ENCODE data around the gene BCAS3. TPM values are rescaled to one million over a fixed set of nuclear protein-coding genes. Genes with fewer than 3 reads are reported as not detected.

The BCAS3 gene
- total and polyA plus RNA-seq, 2 experiments from 2014 or later: 18.0 to 20.2 TPM

- whole genome bisulfite sequencing, 2 experiments (ENCODE audit: low coverage in 1 of 2, low lambda C conversion rate in 2 of 2, missing lambda C conversion rate in 2 of 2): 94 to 95% methylated on average over 8 of the region's 8 CpGs
- H3F3A ChIP-seq (ENCODE audit: insufficient read depth): no peaks in the 10 kb centered on the region
- no peaks in the 10 kb centered on the region for H3K36me3 ChIP-seq (ENCODE audit: low read depth)
- no peak for TF ChIP-seq EZH2 (IDR thresholded peaks at IDR 0.05; ENCODE audit: insufficient read depth, poor library complexity, severe bottlenecking)
- no peak for TF ChIP-seq EZH2phosphoT487 (IDR thresholded peaks at IDR 0.05; ENCODE audit: insufficient read depth, low read depth)
- no peak overlapping the region for H2AFZ ChIP-seq
- no peak for DNase-seq
- no peak overlapping the region for H3K9ac ChIP-seq
- no peaks in the 10 kb centered on the region for H3K79me2 ChIP-seq (ENCODE audit: insufficient read depth)
- H3K4me3 ChIP-seq: no peak overlapping the region
- H4K20me1 ChIP-seq (ENCODE audit: insufficient read depth): no peaks in the 10 kb centered on the region
- no peaks in the 10 kb centered on the region for H3K9me3 ChIP-seq (ENCODE audit: low read depth)
- H3K27ac ChIP-seq: no peak overlapping the region
- H3K4me2 ChIP-seq (ENCODE audit: unreplicated experiment): no peak overlapping the region
- in situ Hi-C loops (cut with MboI): no loop called here
- H3K9me2 ChIP-seq (ENCODE audit: insufficient read depth): no peaks in the 10 kb centered on the region
- H3K4me1 ChIP-seq (ENCODE audit: insufficient read depth): no peaks in the 10 kb centered on the region
- no peaks in the 10 kb centered on the region for H3K27me3 ChIP-seq (replicated peaks; ENCODE audit: insufficient read depth)
Measured at GRCh38 chr17:61371606-61372005, 694.0 kb downstream of the BCAS3 start.

- WGBS, 2 experiments (ENCODE audit: low coverage in 1 of 2, low lambda C conversion rate in 2 of 2, missing lambda C conversion rate in 2 of 2): 96% methylated on average over 9 of the region's 9 CpGs
- DNase-seq: no peak
Measured at GRCh38 chr17:61372436-61372835, 694.8 kb downstream of the BCAS3 start.

GRCh38 chr17:61376931-61377838 is 699.5 kb downstream of the BCAS3 start:
- Histone ChIP-seq H3K9me2 (ENCODE audit: insufficient read depth) (no peaks in the 10 kb centered on the region), H3K4me3 (no peak overlapping the region), H3K36me3 (ENCODE audit: low read depth) (no peaks in the 10 kb centered on the region), H4K20me1 (ENCODE audit: insufficient read depth) (no peaks in the 10 kb centered on the region), H3K79me2 (ENCODE audit: insufficient read depth) (no peaks in the 10 kb centered on the region), H3K9ac (no peak overlapping the region), H3K27ac (no peak overlapping the region), H3K4me2 (ENCODE audit: unreplicated experiment) (no peak overlapping the region), H3K27me3 (replicated peaks; ENCODE audit: insufficient read depth) (no peaks in the 10 kb centered on the region), H3K9me3 (ENCODE audit: low read depth) (no peaks in the 10 kb centered on the region), H3F3A (ENCODE audit: insufficient read depth) (no peaks in the 10 kb centered on the region), H2AFZ (no peak overlapping the region), H3K4me1 (ENCODE audit: insufficient read depth) (no peaks in the 10 kb centered on the region)
- 85 to 88% methylated on average over 18 of the region's 18 CpGs for WGBS, 2 experiments (ENCODE audit: low coverage in 1 of 2, low lambda C conversion rate in 2 of 2, missing lambda C conversion rate in 2 of 2)
- in situ Hi-C loops (cut with MboI): loop anchor here (25.0 kb wide), 1 partner anchor 665 kb away; no protein-coding TSS in a partner anchor
- TF ChIP-seq EZH2 (IDR thresholded peaks at IDR 0.05; ENCODE audit: insufficient read depth, poor library complexity, severe bottlenecking) (no peak), EZH2phosphoT487 (IDR thresholded peaks at IDR 0.05; ENCODE audit: insufficient read depth, low read depth) (no peak)
- no peak for DNase-seq

More at GRCh38 chr17:61372436-61372835, 694.8 kb downstream of the BCAS3 start:
- H3K36me3 ChIP-seq (ENCODE audit: low read depth): no peaks in the 10 kb centered on the region
- H3K9me2 ChIP-seq (ENCODE audit: insufficient read depth): no peaks in the 10 kb centered on the region
- no peak overlapping the region for H3K4me3 ChIP-seq
- no peaks in the 10 kb centered on the region for H3K9me3 ChIP-seq (ENCODE audit: low read depth)
- H4K20me1 ChIP-seq (ENCODE audit: insufficient read depth): no peaks in the 10 kb centered on the region
- no peak overlapping the region for H3K4me2 ChIP-seq (ENCODE audit: unreplicated experiment)
- in situ Hi-C loops (cut with MboI): no loop called here
- H3K79me2 ChIP-seq (ENCODE audit: insufficient read depth): no peaks in the 10 kb centered on the region
- no peak overlapping the region for H3K9ac ChIP-seq
- no peaks in the 10 kb centered on the region for H3K4me1 ChIP-seq (ENCODE audit: insufficient read depth)
- no peak overlapping the region for H2AFZ ChIP-seq
- H3K27ac ChIP-seq: no peak overlapping the region
- TF ChIP-seq EZH2 (IDR thresholded peaks at IDR 0.05; ENCODE audit: insufficient read depth, poor library complexity, severe bottlenecking): no peak
- TF ChIP-seq EZH2phosphoT487 (IDR thresholded peaks at IDR 0.05; ENCODE audit: insufficient read depth, low read depth): no peak
- no peaks in the 10 kb centered on the region for H3K27me3 ChIP-seq (replicated peaks; ENCODE audit: insufficient read depth)
- H3F3A ChIP-seq (ENCODE audit: insufficient read depth): no peaks in the 10 kb centered on the region

- Histone ChIP-seq H3K27me3 (replicated peaks; ENCODE audit: insufficient read depth) (no peaks in the 10 kb centered on the region), H3K79me2 (ENCODE audit: insufficient read depth) (no peaks in the 10 kb centered on the region), H3K27ac (no peak overlapping the region), H2AFZ (no peak overlapping the region), H3K4me3 (no peak overlapping the region), H3K9ac (no peak overlapping the region), H3K4me2 (ENCODE audit: unreplicated experiment) (no peak overlapping the region), H3K9me2 (ENCODE audit: insufficient read depth) (no peaks in the 10 kb centered on the region), H3K4me1 (ENCODE audit: insufficient read depth) (no peaks in the 10 kb centered on the region), H3K9me3 (ENCODE audit: low read depth) (no peaks in the 10 kb centered on the region), H4K20me1 (ENCODE audit: insufficient read depth) (no peaks in the 10 kb centered on the region), H3F3A (ENCODE audit: insufficient read depth) (no peaks in the 10 kb centered on the region), H3K36me3 (ENCODE audit: low read depth) (no peaks in the 10 kb centered on the region)
- in situ Hi-C loops (cut with MboI): loop anchor here (25.0 kb wide), 1 partner anchor 667 kb away; no protein-coding TSS in a partner anchor
- no peak for DNase-seq
- 83 to 85% methylated on average over 8 of the region's 8 CpGs for WGBS, 2 experiments (ENCODE audit: low coverage in 1 of 2, low lambda C conversion rate in 2 of 2, missing lambda C conversion rate in 2 of 2)
- TF ChIP-seq EZH2phosphoT487 (IDR thresholded peaks at IDR 0.05; ENCODE audit: insufficient read depth, low read depth) (no peak), EZH2 (IDR thresholded peaks at IDR 0.05; ENCODE audit: insufficient read depth, poor library complexity, severe bottlenecking) (no peak)
Measured at GRCh38 chr17:61378658-61379456, 701.2 kb downstream of the BCAS3 start.
